ENCODE measurements around the gene ADIG. TPM values are rescaled to one million over a fixed set of nuclear protein-coding genes. Genes with fewer than 3 reads are reported as not detected.

Gene ADIG
- total and polyA plus RNA-seq, 2 of the 8 experiments (the other 6 are each of a cell fraction or from before 2014, with no cell fraction given): not detected

DNA sequence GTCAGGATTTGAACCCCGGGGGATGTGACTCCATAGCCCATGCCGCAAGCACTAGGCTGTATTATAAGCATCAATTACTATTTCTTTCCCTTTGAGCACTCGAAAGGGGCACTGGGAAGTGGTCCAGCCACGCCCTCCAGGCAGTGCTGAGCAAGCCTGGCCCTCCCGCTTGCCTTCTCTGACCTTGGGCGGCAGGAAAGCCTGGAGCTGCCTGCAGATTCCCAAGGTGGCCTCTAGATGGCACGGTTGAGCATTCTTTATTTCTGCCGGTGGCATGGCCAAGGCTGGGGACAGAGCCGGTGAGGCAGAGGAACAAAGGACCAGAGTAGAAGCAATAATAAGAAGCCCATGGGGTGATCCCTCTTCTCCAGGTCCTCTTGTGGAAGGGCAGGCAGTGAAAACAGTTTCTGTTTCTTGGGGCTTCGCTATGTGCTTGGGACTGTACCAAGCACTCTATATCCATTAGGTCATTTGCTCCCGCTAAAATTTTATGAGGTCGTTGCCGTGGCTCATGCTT is 52.6 kb downstream of the ADIG start:
- peaks cover 0 to 6% (median 2%) of the 10 kb centered on the region in 4 experiments; a peak in 3 of 7 replicates for H3K4me1 ChIP-seq (replicated peaks in 1 of 4; ENCODE audit: control insufficient read depth in 3 of 4, insufficient read depth in 4 of 4, low read length in 3 of 4)
- no peak overlapping the region for H2BK20ac ChIP-seq (ENCODE audit: low read length)
- H3K79me2 ChIP-seq (ENCODE audit: control insufficient read depth in 1 of 2, insufficient read depth in 2 of 2, low read length in 2 of 2): no peaks in the 10 kb centered on the region
- no peak overlapping the region for H4K5ac ChIP-seq (ENCODE audit: insufficient read length, low read depth, low read length)
- no peak overlapping the region for H4K8ac ChIP-seq (ENCODE audit: extremely low read depth, insufficient read depth, low read length)
- H3K27me3 ChIP-seq (replicated peaks in 1 of 4; ENCODE audit: control insufficient read depth in 3 of 4, extremely low read depth in 1 of 4, insufficient read depth in 3 of 4, low read length in 3 of 4): peaks cover 0 to 2% (median 0%) of the 10 kb centered on the region in 4 experiments; a peak in 1 of 7 replicates
- no peak overlapping the region for H3K14ac ChIP-seq (ENCODE audit: insufficient read length)
- no peak overlapping the region for H3K27ac ChIP-seq (ENCODE audit: low read depth, low read length)
- H3K9me3 ChIP-seq (ENCODE audit: insufficient read depth in 2 of 2, low read depth in 1 of 2, low read length in 1 of 2): no peaks in the 10 kb centered on the region
- no peak overlapping the region for H2BK15ac ChIP-seq (ENCODE audit: low read length)
- no peak overlapping the region for H2BK120ac ChIP-seq (replicated peaks; ENCODE audit: low read depth, low read length)
- no peaks in the 10 kb centered on the region; the same call in 1 of the 2 replicates for H3K23me2 ChIP-seq (ENCODE audit: low read depth, low read length)
- no peak overlapping the region for H3K23ac ChIP-seq (ENCODE audit: insufficient read length)
- H3K9ac ChIP-seq (replicated peaks in 1 of 4; ENCODE audit: extremely low read depth in 1 of 4, low read depth in 3 of 4, low read length in 3 of 4): no peak overlapping the region
- H4K20me1 ChIP-seq (replicated peaks in 1 of 2; ENCODE audit: control insufficient read depth in 1 of 2, insufficient read depth in 2 of 2, low read length in 2 of 2): no peaks in the 10 kb centered on the region
- no peak overlapping the region for H3K4ac ChIP-seq (replicated peaks; ENCODE audit: insufficient read length, low read depth, low read length)
- H2AK5ac ChIP-seq (ENCODE audit: low read depth, low read length): no peak overlapping the region
- POLR2A ChIA-PET (ENCODE audit: partially characterized antibody): interaction anchor here (1.2 kb wide), 1 partner anchor 146 kb away, joined by 5 read pairs; no protein-coding TSS in a partner anchor
- no peak overlapping the region for H4K91ac ChIP-seq (replicated peaks; ENCODE audit: insufficient read length, low read length)
- H3K36me3 ChIP-seq (ENCODE audit: control insufficient read depth in 2 of 4, insufficient read depth in 4 of 4, low read length in 3 of 4): no peaks in the 10 kb centered on the region
- no peak overlapping the region for H3K56ac ChIP-seq (replicated peaks; ENCODE audit: insufficient read length, low read depth, low read length)
- no peak overlapping the region for H3K4me2 ChIP-seq (ENCODE audit: insufficient read depth in 1 of 2, low read depth in 2 of 2, low read length in 2 of 2)
- CTCF ChIA-PET (ENCODE audit: partially characterized antibody): interaction anchor here (0.6 to 3.7 kb wide), 19 partner anchors 9 to 249 kb away, joined by 3 to 27 read pairs (median 5); partner anchors contain the start of gene SLC32A1
- FAIRE-seq (peak; percentile 78), DNase-seq (ENCODE audit: low read depth in 1 of 2, low spot score in 2 of 2) (peak; percentile 51 to 91)
- WGBS, 2 experiments (ENCODE audit: extremely low coverage in 1 of 2, insufficient coverage in 1 of 2, insufficient read length in 1 of 2, insufficient replicate concordance in 2 of 2, low coverage in 1 of 2, low lambda C conversion rate in 2 of 2, missing lambda C conversion rate in 1 of 2): 41% methylated on average over 13 of the region's 13 CpGs; no CpG with 5 or more reads in 1 of the 2 experiments
- H3K4me3 ChIP-seq (ENCODE audit: extremely low read depth in 1 of 4, insufficient read depth in 2 of 4, low read depth in 3 of 4, low read length in 4 of 4): no peak overlapping the region
- H3K79me1 ChIP-seq (ENCODE audit: low read depth, low read length): no peaks in the 10 kb centered on the region
- H2BK12ac ChIP-seq (ENCODE audit: low read depth, low read length): 0 out of 2 replicates have a peak overlapping the region, but pooled peaks have one; percentile 60
- H2AFZ ChIP-seq (ENCODE audit: low read length): no peak overlapping the region
- H2BK5ac ChIP-seq (ENCODE audit: low read depth, low read length): no peak overlapping the region
- H3K18ac ChIP-seq (ENCODE audit: extremely low read depth, low read length): no peak overlapping the region; the same call in 1 of the 2 replicates
- TF ChIP-seq RAD21 (IDR thresholded peaks at IDR 0.05 in 1 of 2, conservative IDR thresholded peaks at IDR 0.05 in 1 of 2; ENCODE audit: low read depth in 2 of 2, low read length in 2 of 2) (peak; percentile 54 to 74), TAF1 (IDR thresholded peaks at IDR 0.05; ENCODE audit: low read depth, low read length) (0 out of 2 replicates have a peak, but pooled peaks have one; percentile 34), HDAC2 (IDR thresholded peaks at IDR 0.05; ENCODE audit: borderline replicate concordance in 1 of 2, low read depth in 2 of 2, low read length in 2 of 2) (peak in 1 of 2 experiments; percentile 67; a peak in 1 of 4 replicates), TBP (IDR thresholded peaks at IDR 0.05; ENCODE audit: low read depth, low read length) (peak; percentile 14; the same call in 1 of the 2 replicates), TEAD4 (IDR thresholded peaks at IDR 0.05; ENCODE audit: low read depth, low read length) (0 out of 2 replicates have a peak, but pooled peaks have one; percentile 31), SP4 (IDR thresholded peaks at IDR 0.05; ENCODE audit: low read length) (no peak), BRCA1 (IDR thresholded peaks at IDR 0.05; ENCODE audit: low read depth, low read length) (no peak)
- TF ChIP-seq, protein P1, sequence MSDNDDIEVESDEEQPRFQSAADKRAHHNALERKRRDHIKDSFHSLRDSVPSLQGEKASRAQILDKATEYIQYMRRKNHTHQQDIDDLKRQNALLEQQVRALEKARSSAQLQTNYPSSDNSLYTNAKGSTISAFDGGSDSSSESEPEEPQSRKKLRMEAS (IDR thresholded peaks at IDR 0.05): peak; percentile 77
- TF ChIP-seq, protein P2, sequence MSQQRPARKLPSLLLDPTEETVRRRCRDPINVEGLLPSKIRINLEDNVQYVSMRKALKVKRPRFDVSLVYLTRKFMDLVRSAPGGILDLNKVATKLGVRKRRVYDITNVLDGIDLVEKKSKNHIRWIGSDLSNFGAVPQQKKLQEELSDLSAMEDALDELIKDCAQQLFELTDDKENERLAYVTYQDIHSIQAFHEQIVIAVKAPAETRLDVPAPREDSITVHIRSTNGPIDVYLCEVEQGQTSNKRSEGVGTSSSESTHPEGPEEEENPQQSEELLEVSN (IDR thresholded peaks at IDR 0.05): peak; percentile 73; the same call in 1 of the 2 replicates
